ENCODE measurements around the gene NRG3.

- TF ChIP-seq CTCF (IDR thresholded peaks at IDR 0.05), result no peak
- TF ChIP-seq POLR2A (IDR thresholded peaks at IDR 0.05), result no peak
Measured at GRCh38 chr10:82440775-82441174, 565.8 kb downstream of the NRG3 start.

All from prostate gland (tissue), 2 donors.